Measurements from ENCODE around the gene RHBDL1. TPM values are rescaled to one million over a fixed set of nuclear protein-coding genes. Genes with fewer than 3 reads are reported as not detected.

RHBDL1 gene
- total and polyA plus RNA-seq, 10 of the 15 experiments (the other 5 are each of a cell fraction or from before 2014, with no cell fraction given) = 0.04 to 1.3 (median 0.65) TPM; not detected in 5

GRCh38 chr16:693364-693763, 17.9 kb downstream of the RHBDL1 start (continued):
- no peak for TF ChIP-seq BMI1 (IDR thresholded peaks at IDR 0.05; ENCODE audit: borderline replicate concordance)
- TF ChIP-seq MEF2B (IDR thresholded peaks at IDR 0.05; ENCODE audit: partially characterized antibody, poor library complexity, severe bottlenecking) = no peak
- TF ChIP-seq BCL11A (IDR thresholded peaks at IDR 0.05; ENCODE audit: low read depth, low read length) = no peak
- no peak for TF ChIP-seq RB1 (IDR thresholded peaks at IDR 0.05; ENCODE audit: borderline replicate concordance)
- TF ChIP-seq CBX5 (IDR thresholded peaks at IDR 0.05; ENCODE audit: low read depth) = no peak

- FAIRE-seq (no peak), ATAC-seq (no peak), DNase-seq (ENCODE audit: low read depth, low spot score) (no peak)
- Histone ChIP-seq H3K36me3 (ENCODE audit: control insufficient read depth in 2 of 2, insufficient read depth in 2 of 2, low read length in 1 of 2) (no peaks in the 10 kb centered on the region), H3K9me3 (replicated peaks; ENCODE audit: control insufficient read depth, insufficient read depth, low read length) (no peaks in the 10 kb centered on the region; the same call in 2 of the 3 replicates), H3K9ac (ENCODE audit: control insufficient read depth, insufficient read depth, low read length) (no peak overlapping the region), H3K4me1 (ENCODE audit: control insufficient read depth, insufficient read depth, low read length) (peaks cover 12% of the 10 kb centered on the region), H3K27ac (ENCODE audit: control insufficient read depth, insufficient read depth) (no peak overlapping the region), H3K4me2 (ENCODE audit: control insufficient read depth, insufficient read depth) (no peak overlapping the region; the same call in 1 of the 2 replicates), H3K79me2 (ENCODE audit: control insufficient read depth, insufficient read depth, low read length) (peaks cover 9% of the 10 kb centered on the region), H3K4me3 (no peak overlapping the region), H4K20me1 (ENCODE audit: control insufficient read depth, insufficient read depth) (no peaks in the 10 kb centered on the region), H2AFZ (ENCODE audit: control insufficient read depth, low read depth, low read length) (no peak overlapping the region), H3K27me3 (replicated peaks in 1 of 2; ENCODE audit: control insufficient read depth in 2 of 2, insufficient read depth in 2 of 2, low read length in 1 of 2) (peaks cover 2 to 6% of the 10 kb centered on the region in 2 experiments; a peak in 3 of 4 replicates)
- intact Hi-C loops (cut with micrococcal nuclease; ENCODE audit: unreplicated experiment) = no loop called here
- in situ Hi-C loops (cut with MboI) = no loop called here
- ChIA-PET RAD21 (ENCODE audit: unreplicated experiment) (no interaction called here), CTCF (no interaction called here), SMC1A (ENCODE audit: uncharacterized antibody, unreplicated experiment) (no interaction called here), POLR2A (interaction anchor here (0.6 to 2.0 kb wide), 2 partner anchors 22 to 194 kb away, joined by 4 to 7 read pairs; partner anchors contain the start of gene METRN)
- 5% methylated on average over 18 of the region's 37 CpGs for WGBS (ENCODE audit: insufficient coverage, insufficient replicate concordance, low lambda C conversion rate, missing lambda C conversion rate)
- BruUV-seq (replicated peaks) = no TSS peak
- TF ChIP-seq BRCA1 (IDR thresholded peaks at IDR 0.05; ENCODE audit: low read depth, low read length) (no peak), MYB (IDR thresholded peaks at IDR 0.05; ENCODE audit: borderline replicate concordance, low read depth, low read length) (no peak), SP1 (IDR thresholded peaks at IDR 0.05; ENCODE audit: low read depth, low read length) (no peak), ETV6 (conservative IDR thresholded peaks at IDR 0.05 in 1 of 2, IDR thresholded peaks at IDR 0.05 in 1 of 2; ENCODE audit: borderline replicate concordance in 1 of 2, low read depth in 1 of 2) (no peak), BHLHE40 (IDR thresholded peaks at IDR 0.05; ENCODE audit: borderline replicate concordance in 1 of 2, low read depth in 2 of 2, low read length in 1 of 2) (peak in 1 of 2 experiments; percentile 86; a peak in 2 of 4 replicates)
- TF ChIP-seq, protein P1, sequence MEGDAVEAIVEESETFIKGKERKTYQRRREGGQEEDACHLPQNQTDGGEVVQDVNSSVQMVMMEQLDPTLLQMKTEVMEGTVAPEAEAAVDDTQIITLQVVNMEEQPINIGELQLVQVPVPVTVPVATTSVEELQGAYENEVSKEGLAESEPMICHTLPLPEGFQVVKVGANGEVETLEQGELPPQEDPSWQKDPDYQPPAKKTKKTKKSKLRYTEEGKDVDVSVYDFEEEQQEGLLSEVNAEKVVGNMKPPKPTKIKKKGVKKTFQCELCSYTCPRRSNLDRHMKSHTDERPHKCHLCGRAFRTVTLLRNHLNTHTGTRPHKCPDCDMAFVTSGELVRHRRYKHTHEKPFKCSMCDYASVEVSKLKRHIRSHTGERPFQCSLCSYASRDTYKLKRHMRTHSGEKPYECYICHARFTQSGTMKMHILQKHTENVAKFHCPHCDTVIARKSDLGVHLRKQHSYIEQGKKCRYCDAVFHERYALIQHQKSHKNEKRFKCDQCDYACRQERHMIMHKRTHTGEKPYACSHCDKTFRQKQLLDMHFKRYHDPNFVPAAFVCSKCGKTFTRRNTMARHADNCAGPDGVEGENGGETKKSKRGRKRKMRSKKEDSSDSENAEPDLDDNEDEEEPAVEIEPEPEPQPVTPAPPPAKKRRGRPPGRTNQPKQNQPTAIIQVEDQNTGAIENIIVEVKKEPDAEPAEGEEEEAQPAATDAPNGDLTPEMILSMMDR (IDR thresholded peaks at IDR 0.05 in 2 of 3, conservative IDR thresholded peaks at IDR 0.05 in 1 of 3; ENCODE audit: control insufficient read depth in 2 of 3, extremely low read depth in 1 of 3, insufficient read depth in 1 of 3, low read depth in 3 of 3, low read length in 3 of 3) = no peak
These were observed 18.3 kb downstream of the RHBDL1 start for GRCh38 chr16:693766-694165.
